Measurements from ENCODE around the gene DR1.

Gene DR1

DNA sequence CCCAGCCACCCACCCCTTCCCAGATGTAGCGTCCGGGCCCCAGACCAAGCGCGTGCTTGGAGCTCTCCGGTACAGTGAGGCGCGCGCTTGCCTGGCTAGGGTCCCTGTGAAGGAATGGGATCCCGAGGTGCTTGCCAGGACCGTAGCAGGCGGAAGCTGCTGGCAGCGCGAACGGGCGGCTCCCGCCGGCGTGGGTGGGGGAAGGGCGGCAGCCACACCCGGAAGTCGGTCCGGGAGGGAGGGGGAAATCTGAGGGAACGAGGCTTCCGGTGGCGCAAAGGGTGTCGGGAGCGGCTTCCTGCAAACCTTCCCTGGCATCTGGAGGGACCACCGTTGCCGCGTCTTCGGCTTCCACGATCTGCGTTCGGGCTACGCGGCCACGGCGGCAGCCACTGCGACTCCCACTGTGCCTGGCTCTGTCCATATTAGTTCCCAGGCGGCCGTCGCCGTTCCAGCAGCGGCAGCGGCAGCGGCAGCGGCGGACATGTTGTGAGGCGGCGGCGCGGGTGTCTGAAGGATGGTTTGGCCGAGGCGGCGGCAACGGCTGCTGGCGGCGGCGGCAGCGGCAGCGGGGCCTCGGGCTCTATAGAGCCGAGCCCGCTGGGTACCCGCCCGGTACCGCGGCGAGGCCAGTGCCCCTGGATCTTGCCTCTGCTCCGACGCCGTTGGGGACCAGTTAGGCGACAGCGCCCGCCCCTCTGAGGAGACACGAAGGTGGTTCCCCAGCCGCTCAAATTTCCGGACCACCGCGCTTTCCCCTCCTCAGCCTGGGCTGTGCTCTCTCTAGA lies at the start of gene DR1:
DR1 (plus strand) TSS at position 275 of the 788 bp plus-strand sequence. CDS start 739 bp downstream, outside the sequence.
- DNase-seq (ENCODE audit: low read depth): peak; percentile 86

DNA sequence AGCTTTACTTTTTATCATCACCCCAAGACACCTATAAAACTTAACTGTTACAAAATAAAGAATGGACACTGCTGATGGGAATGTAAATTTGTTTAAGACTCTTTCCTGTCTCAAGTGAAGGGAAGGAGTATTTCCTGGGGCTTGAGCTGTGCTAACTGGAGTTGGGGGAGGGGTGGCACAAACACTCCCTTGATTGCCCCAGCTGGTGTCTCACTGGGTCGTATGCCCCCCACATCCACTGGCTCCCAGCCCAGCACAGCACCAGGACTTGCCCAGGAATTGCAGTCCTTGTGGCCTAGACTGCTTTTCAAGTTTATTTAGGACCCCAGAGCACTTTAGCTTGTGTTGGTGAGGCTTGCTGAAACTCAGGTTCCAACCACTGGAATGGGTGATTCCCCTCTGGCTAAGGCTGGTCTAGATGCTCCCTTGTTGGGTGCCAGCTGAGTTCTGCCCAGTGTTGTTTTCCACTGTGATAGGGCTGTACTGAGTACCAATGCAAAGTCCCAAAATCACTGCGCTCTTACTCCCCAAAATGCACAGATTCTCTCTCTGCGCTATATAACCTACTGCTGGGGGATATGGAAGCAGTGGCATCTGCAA lies 49.1 kb upstream of the DR1 start:
- DNase-seq (ENCODE audit: low read depth): no peak

DNA sequence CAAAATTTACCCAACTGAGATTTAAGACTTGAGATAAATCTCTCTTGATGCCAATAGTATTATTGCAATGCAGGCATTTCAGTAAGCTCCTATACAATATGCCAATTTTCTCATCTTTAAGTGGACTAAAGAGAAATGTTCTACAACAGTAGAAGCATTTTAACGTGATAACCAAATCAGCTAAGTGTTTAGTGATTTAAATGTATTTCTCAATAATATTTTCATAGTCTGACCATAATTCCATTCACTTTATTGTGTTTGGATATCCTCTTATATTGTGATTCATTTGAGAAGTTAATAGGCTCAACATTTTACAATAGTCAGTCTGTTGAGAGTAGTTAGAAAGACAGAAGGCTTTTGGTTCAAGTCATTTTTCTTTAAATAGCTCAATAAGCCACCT lies 44.6 kb upstream of the DR1 start:
- no peak for DNase-seq (ENCODE audit: low read depth)

DNA sequence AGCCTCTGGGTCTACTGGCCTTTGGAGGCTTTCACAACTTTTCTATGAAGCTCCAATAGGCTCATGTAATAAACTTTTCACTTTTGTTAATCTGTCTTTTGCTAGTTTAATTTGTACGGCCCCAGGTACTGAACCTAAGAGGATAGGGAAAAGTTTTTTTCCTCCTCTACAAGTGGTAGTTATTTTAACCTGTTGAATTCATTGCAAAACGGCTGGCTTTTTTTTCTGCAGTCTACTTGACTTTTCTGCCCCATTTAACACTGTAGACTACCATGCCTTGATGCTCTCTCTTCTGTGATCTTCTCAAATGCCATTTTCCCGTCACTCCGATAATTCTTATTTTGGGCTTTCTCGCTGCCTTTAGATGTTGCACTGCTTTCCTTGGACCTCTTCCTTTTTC lies 43.6 kb upstream of the DR1 start:
- no peak for DNase-seq (ENCODE audit: low read depth)

DNA sequence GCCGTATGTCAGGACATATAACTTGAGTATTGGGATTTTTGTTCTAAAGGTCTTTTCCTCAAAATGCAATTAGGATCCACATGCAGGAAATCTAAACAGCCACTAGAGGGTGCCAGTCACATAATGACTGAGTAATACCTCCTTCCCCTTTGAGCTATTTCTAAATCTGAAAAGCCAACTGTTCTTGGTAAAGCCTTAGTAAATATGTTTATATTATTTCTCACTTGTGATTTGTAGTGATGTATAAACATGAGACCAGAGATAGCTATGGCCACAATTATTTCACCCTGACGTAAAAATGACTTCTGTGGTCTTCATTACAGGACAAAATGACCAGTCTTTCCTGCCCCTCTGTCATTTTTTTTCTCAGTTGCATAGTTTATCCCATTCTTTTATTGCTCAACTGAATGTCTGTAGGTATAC lies 41.0 kb upstream of the DR1 start:
- DNase-seq (ENCODE audit: low read depth): no peak

DNA sequence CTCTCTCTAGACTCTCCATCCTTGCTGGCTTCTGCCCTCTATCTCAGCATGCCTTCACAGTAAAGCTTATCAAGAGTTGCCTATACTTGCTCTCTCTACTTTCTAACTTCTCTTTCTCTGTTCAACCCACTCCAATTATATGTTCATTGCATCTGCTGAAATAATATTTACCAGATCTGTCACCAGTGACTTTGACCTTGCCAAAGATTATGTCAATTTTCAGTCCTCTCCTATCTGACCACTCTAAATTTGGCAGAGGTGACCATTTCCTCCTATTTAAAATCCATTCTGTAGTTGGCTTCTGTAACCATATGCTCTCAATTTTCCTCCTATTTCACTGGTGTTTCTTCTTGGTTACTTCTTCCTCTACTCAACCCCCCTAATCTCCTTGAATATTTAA lies 38.8 kb upstream of the DR1 start:
- DNase-seq (ENCODE audit: low read depth): no peak

DNA sequence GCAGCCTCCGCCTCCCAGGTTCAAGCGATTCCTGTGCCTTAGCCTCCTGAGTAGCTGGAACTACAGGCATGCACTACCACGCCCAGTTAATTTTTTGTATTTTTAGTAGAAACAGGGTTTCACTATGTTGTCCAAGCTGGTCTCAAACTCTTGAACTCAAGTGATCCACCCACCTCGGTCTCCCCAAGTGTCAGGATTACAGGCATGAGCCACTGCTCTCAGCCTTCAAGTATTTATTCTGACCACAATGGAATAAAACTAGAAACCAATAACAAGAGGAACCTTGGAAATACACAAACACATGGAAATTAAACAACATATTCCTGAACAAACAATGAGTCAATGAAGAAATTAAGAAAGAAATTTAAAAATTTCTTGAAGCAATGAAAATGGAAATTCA lies 32.7 kb upstream of the DR1 start:
- DNase-seq (ENCODE audit: low read depth): no peak

DNA sequence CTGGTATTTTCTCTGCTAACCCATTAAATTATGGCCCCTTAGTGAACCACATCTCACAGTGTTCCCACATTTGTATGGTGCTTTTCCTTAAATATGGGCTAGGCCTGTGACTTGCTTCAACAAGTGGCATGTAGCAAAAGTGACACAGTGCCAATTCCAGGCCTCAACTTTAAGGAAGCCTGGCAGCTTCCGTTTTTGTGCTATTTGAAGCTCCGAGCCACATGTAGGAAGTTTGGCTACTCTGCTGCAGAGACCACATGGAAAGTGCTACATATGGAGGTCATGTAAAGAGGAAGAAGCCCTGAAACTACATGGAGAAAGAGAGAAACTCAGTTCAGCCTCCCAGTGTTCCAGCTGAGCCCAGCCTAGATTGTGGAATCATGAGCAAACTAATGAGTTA lies 28.5 kb upstream of the DR1 start:
- no peak for DNase-seq (ENCODE audit: low read depth)

DNA sequence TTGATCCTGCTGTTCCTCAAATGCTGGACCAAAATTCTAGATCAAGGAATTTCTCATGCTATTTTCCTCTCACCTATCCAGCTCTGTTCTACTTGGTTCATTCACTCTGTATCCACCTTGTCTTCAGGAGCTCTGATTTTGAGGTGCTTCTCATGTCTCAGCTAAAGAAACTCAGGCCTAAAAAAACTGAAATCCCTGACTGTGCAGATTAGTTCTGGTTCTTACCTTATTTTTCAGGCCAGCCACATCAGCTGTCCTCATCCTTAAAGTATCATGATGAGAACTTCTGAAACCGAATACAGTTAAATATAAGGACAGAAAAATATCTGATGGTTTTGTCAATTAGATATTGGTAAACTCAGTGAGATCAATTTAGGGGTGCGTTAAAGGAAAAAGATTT lies 27.8 kb upstream of the DR1 start:
- no peak for DNase-seq (ENCODE audit: low read depth)

DNA sequence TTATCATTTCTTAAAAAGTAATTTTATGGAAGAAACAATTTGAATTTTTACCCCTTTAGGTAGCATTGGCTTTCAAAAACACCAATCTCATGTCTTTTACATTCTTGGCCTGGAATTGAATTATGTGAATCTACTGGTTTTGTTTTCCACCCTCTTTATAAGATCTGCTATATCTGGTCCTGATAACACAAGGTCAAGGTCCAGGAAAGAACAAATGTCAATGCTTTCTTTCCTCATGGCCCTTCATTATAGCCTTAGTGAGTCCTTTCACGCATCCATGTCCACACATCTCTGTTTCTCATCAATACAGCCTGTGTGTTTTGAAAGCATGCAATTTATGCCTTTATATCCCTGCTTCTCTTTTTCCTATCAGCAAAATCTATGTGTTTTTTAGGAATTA lies 24.0 kb upstream of the DR1 start:
- no peak for DNase-seq (ENCODE audit: low read depth)

DNA sequence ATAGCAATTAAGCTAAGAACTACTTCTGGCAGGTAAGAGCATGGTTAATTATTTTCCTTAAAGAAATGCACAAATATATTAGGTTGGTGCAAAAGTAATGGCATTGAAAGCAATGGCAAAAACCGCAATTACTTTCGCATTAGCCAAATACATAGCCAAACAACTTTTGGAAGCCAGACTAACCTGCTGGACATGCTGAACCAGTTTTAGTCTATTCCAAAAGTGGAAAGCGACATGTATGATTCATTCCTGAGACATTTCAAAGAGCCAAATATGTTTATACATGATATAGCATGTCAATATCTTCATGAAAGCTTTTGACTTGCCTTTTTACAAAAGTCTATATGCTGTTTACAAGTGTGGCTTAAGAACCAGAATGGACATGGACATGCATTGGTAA lies 23.4 kb upstream of the DR1 start:
- DNase-seq (ENCODE audit: low read depth): no peak

DNA sequence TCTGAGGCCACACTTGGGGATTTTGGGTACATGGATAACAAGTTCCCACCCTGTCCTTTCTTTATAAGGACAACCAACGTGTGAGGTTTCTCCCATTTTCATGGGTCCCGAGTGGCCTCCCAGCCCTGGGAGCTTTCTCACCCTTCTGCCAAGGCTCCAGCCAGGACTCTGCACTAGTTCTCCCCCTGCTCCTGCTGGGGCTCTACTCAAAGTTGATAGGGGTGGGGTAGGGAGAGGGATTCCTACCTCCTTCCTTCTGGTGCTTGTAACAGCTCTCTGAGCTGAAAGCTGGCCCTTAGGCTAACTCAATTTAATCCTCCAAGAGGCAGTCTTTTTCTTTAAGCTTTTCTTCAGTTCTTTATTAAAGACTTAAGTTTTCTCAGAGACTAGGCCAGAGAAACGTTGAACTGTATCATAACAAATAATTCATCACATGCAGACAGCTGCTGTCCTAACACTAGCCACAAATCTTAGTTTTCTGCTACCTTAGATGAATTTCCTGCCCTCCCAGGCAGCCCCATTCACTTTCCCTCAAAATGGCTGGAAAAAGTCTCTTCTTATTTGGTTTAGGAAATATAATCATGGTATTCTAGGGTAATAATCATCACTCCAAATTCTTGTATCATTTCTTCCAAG lies 22.4 kb upstream of the DR1 start:
- DNase-seq (ENCODE audit: low read depth): no peak

DNA sequence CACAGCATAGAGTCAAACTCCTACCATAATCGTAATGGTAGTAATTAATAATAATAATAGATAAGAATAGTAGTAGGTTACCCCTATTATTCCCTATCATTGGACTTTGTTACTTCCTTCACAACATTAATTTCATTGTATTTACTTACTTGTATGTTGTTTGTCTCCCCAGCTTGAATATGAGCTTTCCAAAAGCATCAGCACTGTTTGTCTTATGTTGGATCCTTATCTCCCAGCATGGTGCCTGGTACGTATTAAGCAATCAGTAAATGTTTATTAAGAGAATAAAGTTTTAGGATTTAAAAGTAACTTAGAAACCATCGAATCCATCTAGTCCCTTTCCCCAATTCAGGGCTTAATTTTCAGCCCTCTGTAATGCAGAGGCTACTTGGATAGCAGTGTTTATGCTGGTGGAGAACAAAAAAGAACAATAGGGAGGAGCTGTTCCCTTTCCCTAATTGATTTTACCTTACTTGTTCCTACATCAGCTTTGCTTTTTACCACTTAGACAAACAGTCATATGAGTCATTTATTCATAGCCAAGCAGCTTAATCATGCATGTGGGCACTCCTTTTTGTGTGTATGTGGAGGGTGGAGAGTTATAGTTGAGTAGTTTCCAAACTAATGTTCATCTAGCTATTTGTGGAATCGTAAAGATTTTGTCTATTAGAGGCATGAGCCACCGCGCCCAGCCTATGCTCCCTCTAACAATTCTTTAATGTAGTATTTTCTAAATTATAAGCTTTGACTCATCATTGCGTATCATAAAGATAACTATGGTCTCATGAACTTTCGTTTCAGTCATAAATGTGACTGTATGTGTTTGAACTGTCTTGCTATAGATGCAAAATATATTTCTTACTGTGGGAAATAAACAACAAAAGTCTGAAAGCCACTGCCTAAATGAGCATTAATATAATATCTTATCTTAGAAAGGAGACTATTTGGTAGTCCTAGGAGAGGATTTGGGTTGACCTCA lies 20.9 kb upstream of the DR1 start:
- no peak for DNase-seq (ENCODE audit: low read depth)

DNA sequence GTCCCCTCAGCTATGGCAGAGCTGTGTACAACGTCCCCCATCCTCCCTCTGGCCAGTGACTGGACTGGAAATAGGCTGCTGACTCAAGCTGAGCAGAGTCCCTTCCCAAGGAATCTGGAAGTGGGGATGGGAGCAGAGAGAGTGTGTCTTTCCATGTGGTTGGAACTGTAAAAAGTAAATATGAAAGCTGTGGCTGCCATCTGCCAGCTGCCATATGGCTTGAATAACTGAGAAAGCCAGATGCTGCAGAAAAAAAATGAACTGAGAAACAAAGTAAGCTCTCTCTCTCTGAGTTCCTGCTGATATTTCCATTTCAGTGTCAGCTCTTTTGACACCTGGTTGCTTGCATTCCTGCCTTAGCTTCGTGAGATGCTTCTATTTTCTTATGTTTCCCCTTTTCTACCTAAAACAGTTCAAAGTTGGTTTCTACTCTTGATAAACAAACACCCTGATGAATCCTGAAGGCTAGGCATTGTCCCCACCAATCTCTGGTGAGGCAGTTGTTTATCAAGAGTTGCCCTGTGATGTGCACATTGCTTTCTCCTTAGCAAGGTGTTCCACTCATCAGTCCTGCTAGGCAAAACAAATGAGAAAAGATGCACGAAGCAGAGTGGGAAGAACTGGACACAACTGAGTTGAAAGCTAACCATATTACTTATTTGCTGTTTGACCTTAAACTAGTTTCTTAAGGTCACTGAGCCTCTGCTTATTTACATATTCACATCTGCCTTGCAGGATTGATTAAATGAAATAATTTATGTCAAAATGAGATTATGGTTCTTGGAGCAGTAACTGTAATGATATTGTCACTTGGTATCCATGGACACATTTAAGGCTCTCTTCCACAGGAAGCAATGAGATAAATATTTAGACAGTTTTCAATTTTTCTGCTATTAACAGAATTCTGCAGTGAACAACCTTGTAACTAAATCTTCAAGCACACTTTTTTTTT lies 16.6 kb upstream of the DR1 start:
- no peak for DNase-seq (ENCODE audit: low read depth)

DNA sequence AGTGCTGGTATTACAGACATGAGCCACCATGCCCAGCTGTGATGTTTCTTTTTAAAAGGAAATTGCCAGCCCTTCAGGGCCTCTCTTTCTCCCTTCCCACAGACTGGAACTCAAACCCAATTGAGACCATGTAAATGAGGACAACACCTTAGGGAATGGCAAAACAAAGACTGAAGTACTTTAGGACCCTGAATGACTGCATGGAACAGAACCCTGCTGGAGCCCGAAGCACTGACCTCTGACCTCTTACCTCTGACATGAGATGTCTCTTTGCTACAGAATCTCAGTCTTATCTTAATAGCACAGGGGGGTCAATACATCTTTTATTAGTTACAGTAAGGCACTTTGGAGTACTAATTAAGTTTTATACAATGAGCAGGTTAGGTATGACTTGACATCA lies 15.5 kb upstream of the DR1 start:
- DNase-seq (ENCODE audit: low read depth): no peak

DNA sequence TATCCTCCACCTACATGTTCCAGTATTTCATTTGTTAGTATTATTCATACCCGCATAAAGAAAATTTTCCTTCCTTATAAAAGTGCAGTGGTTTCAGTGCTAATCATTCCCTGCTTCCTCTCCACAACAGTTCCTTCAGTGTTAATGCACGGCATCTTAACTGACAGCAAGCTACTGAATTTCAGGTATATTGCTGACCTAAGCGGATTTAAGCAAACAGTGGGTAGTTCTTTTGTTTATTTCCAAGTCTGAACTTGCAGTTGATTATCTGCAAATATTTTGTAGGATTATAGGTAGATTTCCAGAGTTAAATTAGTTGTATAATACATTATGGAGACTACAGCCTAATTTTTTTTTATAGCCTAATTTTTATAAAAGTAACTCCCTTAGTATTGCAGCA lies 15.1 kb upstream of the DR1 start:
- DNase-seq (ENCODE audit: low read depth): no peak

DNA sequence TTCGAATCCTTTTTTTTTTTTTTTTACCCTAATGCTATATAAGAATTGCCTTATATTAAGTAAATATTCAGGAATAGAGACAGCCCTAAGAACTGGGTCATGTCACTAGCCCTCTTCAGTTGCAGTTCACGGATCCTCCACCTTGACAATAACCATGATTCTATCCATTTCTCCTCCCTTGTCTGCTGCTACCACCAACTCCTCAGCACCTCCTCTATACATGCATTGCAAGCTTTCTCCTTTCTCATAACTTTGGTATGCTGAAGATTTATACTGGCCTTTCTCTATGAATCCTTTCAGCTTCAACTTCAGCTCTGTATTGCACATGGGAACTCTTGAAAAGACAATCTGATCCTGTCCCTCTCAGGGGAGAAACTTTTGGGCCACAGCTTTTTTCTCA lies 14.3 kb upstream of the DR1 start:
- no peak for DNase-seq (ENCODE audit: low read depth)

DNA sequence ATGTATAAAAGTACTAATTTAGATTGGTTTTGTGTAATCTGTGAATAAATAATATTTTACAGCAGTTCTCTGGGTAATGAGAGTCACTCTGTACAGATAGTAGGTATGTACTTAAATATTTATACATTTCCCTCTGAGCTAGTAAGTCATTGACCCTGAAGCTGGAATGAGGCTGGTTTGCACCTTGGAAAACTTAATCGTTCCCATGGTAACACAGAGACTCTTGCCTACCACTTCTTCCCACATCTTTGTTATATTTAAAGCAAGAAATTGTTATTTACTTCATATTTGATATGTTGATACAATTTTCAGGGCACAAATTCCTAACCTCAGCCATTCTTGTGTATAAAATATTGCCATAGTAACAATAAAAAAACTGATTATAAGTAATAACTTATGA lies 13.3 kb upstream of the DR1 start:
- DNase-seq (ENCODE audit: low read depth): no peak

DNA sequence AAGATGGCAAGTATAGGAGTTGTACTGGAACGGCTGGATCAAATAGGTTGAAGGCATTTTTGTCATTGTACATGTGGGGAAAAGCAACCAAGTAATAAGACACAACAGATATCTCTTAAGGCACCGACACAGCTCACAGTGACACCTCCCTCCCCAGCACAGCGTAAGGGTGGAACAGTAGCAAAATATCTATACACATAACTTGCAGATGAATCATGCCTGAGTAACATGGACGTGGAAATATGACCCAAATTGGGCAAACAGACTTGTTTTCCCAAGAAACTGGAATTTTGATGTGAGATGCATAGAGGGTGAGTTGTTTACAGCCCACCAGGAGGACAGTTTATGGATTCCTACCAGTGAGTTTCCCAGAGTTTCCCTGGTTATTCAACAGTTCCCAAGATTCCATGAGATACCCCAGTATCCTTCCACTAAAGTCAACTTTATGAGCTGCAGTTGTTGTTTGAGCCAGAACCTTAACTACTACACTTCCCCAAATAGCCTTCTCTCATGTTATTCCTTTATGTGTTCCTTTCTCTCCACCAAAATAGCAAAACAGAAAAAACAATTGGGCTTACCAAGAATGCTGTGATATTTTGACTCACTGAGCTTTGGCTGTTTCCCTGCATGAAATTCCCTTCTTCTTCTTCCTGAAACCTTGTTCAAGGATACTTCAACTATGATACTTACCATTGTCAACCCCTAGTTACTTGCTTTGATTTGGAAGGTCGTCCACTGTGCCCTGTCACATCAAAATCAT lies 7.1 kb upstream of the DR1 start:
- no peak for DNase-seq (ENCODE audit: low read depth)

DNA sequence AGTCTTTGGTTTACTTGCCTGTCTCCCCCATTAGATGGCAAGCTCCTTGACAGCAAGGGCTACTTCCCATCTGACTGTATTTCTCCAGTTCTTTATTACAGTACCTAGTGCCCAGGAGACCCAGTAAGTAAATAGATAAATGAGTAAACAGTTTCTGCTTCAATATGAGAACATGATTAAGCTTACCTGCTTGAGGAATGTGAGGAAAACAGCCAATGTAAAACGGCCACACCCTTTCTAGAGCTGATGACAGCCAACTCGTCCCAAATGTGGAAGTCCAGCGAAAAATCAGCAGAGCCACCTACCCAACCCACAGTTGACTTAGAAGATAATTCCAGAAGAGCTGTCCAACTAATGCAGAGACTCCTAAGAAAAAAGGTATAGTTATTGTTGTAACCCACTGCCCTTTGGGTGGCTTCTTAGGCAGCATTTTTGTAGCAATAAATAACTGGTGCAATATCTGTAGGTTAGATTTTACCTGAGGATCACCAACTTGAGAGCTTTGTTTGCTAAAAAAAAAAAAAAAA lies 6.5 kb upstream of the DR1 start:
- no peak for DNase-seq (ENCODE audit: low read depth)
